ENCODE results near the gene MYL7. TPM values are rescaled to one million over a fixed set of nuclear protein-coding genes. Genes with fewer than 3 reads are reported as not detected.
"Not testable (repeated sequence)": the region's sequence is repeated elsewhere in the genome, so short reads cannot be mapped to it uniquely, and the experiment has no call there.

The MYL7 gene
- total RNA-seq, 2 experiments from 2014 or later: not detected

- Mint-ChIP-seq H3K27ac (no peak overlapping the region), H3K4me1 (no peaks in the 10 kb centered on the region), H3K36me3 (ENCODE audit: low read depth) (no peaks in the 10 kb centered on the region), H3K9me3 (ENCODE audit: low read depth) (peaks cover 2% of the 10 kb centered on the region), H3K4me3 (no peak overlapping the region), H3K27me3 (peaks cover 3% of the 10 kb centered on the region)
- ChIA-PET CTCF (interaction anchor here (0.6 to 1.1 kb wide), 2 partner anchors 12 to 25 kb away, joined by 3 read pairs; no protein-coding TSS in a partner anchor), POLR2A (no interaction called here)
- no peak for ATAC-seq
- DNase-seq: no peak
- intact Hi-C loops (cut with DNase I, micrococcal nuclease): no loop called here
These were observed 41.7 kb upstream of the MYL7 start for GRCh38 chr7:44182827-44183226.

GRCh38 chr7:44180631-44181030 lies 39.5 kb upstream of the MYL7 start:
- CTCF ChIA-PET: no interaction called here
- peaks cover 4% of the 10 kb centered on the region for H3K27me3 Mint-ChIP-seq
- intact Hi-C loops (cut with DNase I, micrococcal nuclease): no loop called here
- H3K4me1 Mint-ChIP-seq: no peaks in the 10 kb centered on the region
- H3K9me3 Mint-ChIP-seq (ENCODE audit: low read depth): peaks cover 2% of the 10 kb centered on the region
- POLR2A ChIA-PET: no interaction called here
- H3K36me3 Mint-ChIP-seq (ENCODE audit: low read depth): no peaks in the 10 kb centered on the region
- no peak overlapping the region for H3K4me3 Mint-ChIP-seq
- DNase-seq: no peak
- no peak for ATAC-seq
- no peak overlapping the region for H3K27ac Mint-ChIP-seq

GRCh38 chr7:44177570-44178131 lies 36.5 kb upstream of the MYL7 start:
- no peak for ATAC-seq
- intact Hi-C loops (cut with DNase I, micrococcal nuclease): no loop called here
- Mint-ChIP-seq H3K36me3 (ENCODE audit: low read depth) (no peaks in the 10 kb centered on the region), H3K4me3 (no peak overlapping the region), H3K27me3 (peaks cover 4% of the 10 kb centered on the region), H3K27ac (no peak overlapping the region), H3K9me3 (ENCODE audit: low read depth) (peaks cover 2% of the 10 kb centered on the region), H3K4me1 (no peaks in the 10 kb centered on the region)
- ChIA-PET CTCF (interaction anchor here (0.8 kb wide), 1 partner anchor 32 kb away, joined by 4 read pairs; no protein-coding TSS in a partner anchor), POLR2A (no interaction called here)
- DNase-seq: no peak

GRCh38 chr7:44176486-44176885 lies 35.4 kb upstream of the MYL7 start:
- no peaks in the 10 kb centered on the region for H3K9me3 Mint-ChIP-seq (ENCODE audit: low read depth)
- no peak overlapping the region for H3K27ac Mint-ChIP-seq
- no peak for DNase-seq
- ChIA-PET POLR2A (no interaction called here), CTCF (no interaction called here)
- H3K4me1 Mint-ChIP-seq: no peaks in the 10 kb centered on the region
- no peak overlapping the region for H3K4me3 Mint-ChIP-seq
- H3K36me3 Mint-ChIP-seq (ENCODE audit: low read depth): no peaks in the 10 kb centered on the region
- H3K27me3 Mint-ChIP-seq: peaks cover 4% of the 10 kb centered on the region
- intact Hi-C loops (cut with DNase I, micrococcal nuclease): no loop called here
- ATAC-seq: no peak

- Mint-ChIP-seq H3K27ac (no peak overlapping the region), H3K9me3 (ENCODE audit: low read depth) (no peaks in the 10 kb centered on the region), H3K36me3 (ENCODE audit: low read depth) (no peaks in the 10 kb centered on the region), H3K27me3 (peaks cover 1% of the 10 kb centered on the region), H3K4me3 (no peak overlapping the region), H3K4me1 (no peaks in the 10 kb centered on the region)
- intact Hi-C loops (cut with DNase I, micrococcal nuclease): no loop called here
- DNase-seq (no peak), ATAC-seq (no peak)
- ChIA-PET CTCF (interaction anchor here (0.6 kb wide), 1 partner anchor 16 kb away, joined by 3 read pairs; no protein-coding TSS in a partner anchor), POLR2A (no interaction called here)
These were observed 34.6 kb upstream of the MYL7 start for GRCh38 chr7:44175730-44176129.

GRCh38 chr7:44174694-44174948 lies 33.5 kb upstream of the MYL7 start:
- H3K4me3 Mint-ChIP-seq; ATAC-seq; H3K27ac Mint-ChIP-seq; intact Hi-C loops (cut with DNase I, micrococcal nuclease); H3K9me3 Mint-ChIP-seq (ENCODE audit: low read depth); POLR2A ChIA-PET; H3K27me3 Mint-ChIP-seq; H3K4me1 Mint-ChIP-seq; H3K36me3 Mint-ChIP-seq (ENCODE audit: low read depth); CTCF ChIA-PET; DNase-seq: not testable (repeated sequence)

- ChIA-PET POLR2A (no interaction called here), CTCF (interaction anchor here (2.5 kb wide), 1 partner anchor 11 kb away, joined by 8 read pairs; no protein-coding TSS in a partner anchor)
- H3K4me3 Mint-ChIP-seq: no peak overlapping the region
- DNase-seq (no peak), ATAC-seq (no peak)
- intact Hi-C loops (cut with DNase I, micrococcal nuclease): no loop called here
- H3K27me3 Mint-ChIP-seq: peaks cover 1% of the 10 kb centered on the region
- H3K27ac Mint-ChIP-seq: no peak overlapping the region
- H3K9me3 Mint-ChIP-seq (ENCODE audit: low read depth): no peaks in the 10 kb centered on the region
- H3K36me3 Mint-ChIP-seq (ENCODE audit: low read depth): no peaks in the 10 kb centered on the region
- no peaks in the 10 kb centered on the region for H3K4me1 Mint-ChIP-seq
These were observed 33.0 kb upstream of the MYL7 start for GRCh38 chr7:44173911-44174693.

- H3K4me3 Mint-ChIP-seq: no peak overlapping the region
- ATAC-seq: no peak
- H3K27me3 Mint-ChIP-seq: peaks cover 1% of the 10 kb centered on the region
- intact Hi-C loops (cut with DNase I, micrococcal nuclease): no loop called here
- CTCF ChIA-PET: interaction anchor here (2.5 kb wide), 1 partner anchor 10 kb away, joined by 8 read pairs; no protein-coding TSS in a partner anchor
- peaks cover under 1% of the 10 kb centered on the region for H3K4me1 Mint-ChIP-seq
- no peaks in the 10 kb centered on the region for H3K36me3 Mint-ChIP-seq (ENCODE audit: low read depth)
- H3K9me3 Mint-ChIP-seq (ENCODE audit: low read depth): no peaks in the 10 kb centered on the region
- POLR2A ChIA-PET: no interaction called here
- DNase-seq: no peak
- H3K27ac Mint-ChIP-seq: no peak overlapping the region
These were observed 31.8 kb upstream of the MYL7 start for GRCh38 chr7:44172803-44173424.

GRCh38 chr7:44172352-44172751 lies 31.2 kb upstream of the MYL7 start:
- Mint-ChIP-seq H3K27me3 (peaks cover 1% of the 10 kb centered on the region), H3K4me1 (peaks cover 6% of the 10 kb centered on the region), H3K36me3 (ENCODE audit: low read depth) (no peaks in the 10 kb centered on the region), H3K4me3 (no peak overlapping the region), H3K27ac (no peak overlapping the region), H3K9me3 (ENCODE audit: low read depth) (no peaks in the 10 kb centered on the region)
- POLR2A ChIA-PET: no interaction called here
- CTCF ChIA-PET: interaction anchor here (2.5 kb wide), 1 partner anchor 9 kb away, joined by 8 read pairs; no protein-coding TSS in a partner anchor
- ATAC-seq (no peak), DNase-seq (no peak)
- intact Hi-C loops (cut with DNase I, micrococcal nuclease): no loop called here

GRCh38 chr7:44171901-44172300 lies 30.8 kb upstream of the MYL7 start:
- H3K4me1 Mint-ChIP-seq; ATAC-seq; H3K27ac Mint-ChIP-seq; H3K36me3 Mint-ChIP-seq (ENCODE audit: low read depth); POLR2A ChIA-PET; H3K27me3 Mint-ChIP-seq; DNase-seq; intact Hi-C loops (cut with DNase I, micrococcal nuclease); H3K9me3 Mint-ChIP-seq (ENCODE audit: low read depth); H3K4me3 Mint-ChIP-seq: not testable (repeated sequence)
- CTCF ChIA-PET: interaction anchor here (2.5 kb wide), 1 partner anchor 9 kb away, joined by 8 read pairs; no protein-coding TSS in a partner anchor

- no peak overlapping the region for H3K27ac Mint-ChIP-seq
- H3K9me3 Mint-ChIP-seq (ENCODE audit: low read depth): peaks cover 1% of the 10 kb centered on the region
- ChIA-PET POLR2A (no interaction called here), CTCF (no interaction called here)
- no peaks in the 10 kb centered on the region for H3K36me3 Mint-ChIP-seq (ENCODE audit: low read depth)
- no peaks in the 10 kb centered on the region for H3K27me3 Mint-ChIP-seq
- intact Hi-C loops (cut with DNase I, micrococcal nuclease): no loop called here
- DNase-seq (no peak), ATAC-seq (no peak)
- no peak overlapping the region for H3K4me3 Mint-ChIP-seq
- peaks cover 6% of the 10 kb centered on the region for H3K4me1 Mint-ChIP-seq
These were observed 26.8 kb upstream of the MYL7 start for GRCh38 chr7:44167920-44168319.

GRCh38 chr7:44163591-44163990 lies 22.5 kb upstream of the MYL7 start:
- no peak overlapping the region for H3K4me3 Mint-ChIP-seq
- H3K4me1 Mint-ChIP-seq: peaks cover 6% of the 10 kb centered on the region
- no peak for ATAC-seq
- CTCF ChIA-PET: interaction anchor here (0.9 to 1.9 kb wide), 3 partner anchors 9 to 78 kb away, joined by 3 to 8 read pairs (median 3); no protein-coding TSS in a partner anchor
- H3K9me3 Mint-ChIP-seq (ENCODE audit: low read depth): peaks cover 1% of the 10 kb centered on the region
- DNase-seq: no peak
- no peaks in the 10 kb centered on the region for H3K36me3 Mint-ChIP-seq (ENCODE audit: low read depth)
- POLR2A ChIA-PET: no interaction called here
- H3K27ac Mint-ChIP-seq: no peak overlapping the region
- intact Hi-C loops (cut with DNase I, micrococcal nuclease): no loop called here
- no peaks in the 10 kb centered on the region for H3K27me3 Mint-ChIP-seq
